Measurements from ENCODE around the gene ATXN7L1. TPM values are rescaled to one million over a fixed set of nuclear protein-coding genes. Genes with fewer than 3 reads are reported as not detected.
A peak's percentile ranks its signal among the peaks of the same experiment; 100 is the strongest.

The ATXN7L1 gene
- total and polyA plus RNA-seq, 3 experiments from 2014 or later, result 9.0 to 18.0 (median 9.7) TPM

DNA sequence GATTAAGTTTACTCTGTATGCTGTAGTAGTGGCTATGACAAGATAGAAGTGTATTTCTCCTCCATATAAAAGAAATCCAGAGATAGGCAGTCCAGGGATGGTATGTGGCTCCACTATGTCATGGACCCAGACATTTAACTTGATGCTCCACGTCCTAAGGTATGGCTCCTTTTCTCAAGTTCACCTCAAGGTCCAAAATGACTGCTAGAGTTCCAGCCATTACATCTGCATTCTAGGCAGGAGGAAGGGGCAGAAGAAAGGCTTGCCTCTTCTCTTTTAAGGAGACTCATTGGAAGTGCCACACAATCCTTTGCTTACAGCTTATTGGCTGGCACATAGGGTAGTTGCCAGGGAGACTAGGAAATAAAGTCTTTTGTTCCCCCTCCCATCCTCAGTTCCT lies 27.7 kb upstream of the ATXN7L1 start:
- no peak for DNase-seq
- Mint-ChIP-seq H3K4me3 (no peak overlapping the region), H3K4me1 (peaks cover 0 to 8% (median 0%) of the 10 kb centered on the region in 3 donors), H3K9me3 (peaks cover 0 to 4% (median 0%) of the 10 kb centered on the region in 5 donors), H3K36me3 (peaks cover 0 to 3% (median 2%) of the 10 kb centered on the region in 3 donors), H3K27ac (no peak overlapping the region), H3K27me3 (no peaks in the 10 kb centered on the region)
- Histone ChIP-seq H3K9me3 (ENCODE audit: low read length) (no peaks in the 10 kb centered on the region), H3K27me3 (ENCODE audit: insufficient read depth, low read length, poor library complexity, severe bottlenecking) (no peaks in the 10 kb centered on the region), H3K36me3 (ENCODE audit: insufficient read depth, low read length) (no peaks in the 10 kb centered on the region), H3K4me1 (ENCODE audit: insufficient read depth, low read length) (no peaks in the 10 kb centered on the region), H3K27ac (ENCODE audit: low read depth, low read length) (no peak overlapping the region), H3K4me3 (ENCODE audit: low read length) (no peak overlapping the region)
- CTCF ChIA-PET, result no interaction called here
- POLR2A ChIA-PET, result no interaction called here

DNA sequence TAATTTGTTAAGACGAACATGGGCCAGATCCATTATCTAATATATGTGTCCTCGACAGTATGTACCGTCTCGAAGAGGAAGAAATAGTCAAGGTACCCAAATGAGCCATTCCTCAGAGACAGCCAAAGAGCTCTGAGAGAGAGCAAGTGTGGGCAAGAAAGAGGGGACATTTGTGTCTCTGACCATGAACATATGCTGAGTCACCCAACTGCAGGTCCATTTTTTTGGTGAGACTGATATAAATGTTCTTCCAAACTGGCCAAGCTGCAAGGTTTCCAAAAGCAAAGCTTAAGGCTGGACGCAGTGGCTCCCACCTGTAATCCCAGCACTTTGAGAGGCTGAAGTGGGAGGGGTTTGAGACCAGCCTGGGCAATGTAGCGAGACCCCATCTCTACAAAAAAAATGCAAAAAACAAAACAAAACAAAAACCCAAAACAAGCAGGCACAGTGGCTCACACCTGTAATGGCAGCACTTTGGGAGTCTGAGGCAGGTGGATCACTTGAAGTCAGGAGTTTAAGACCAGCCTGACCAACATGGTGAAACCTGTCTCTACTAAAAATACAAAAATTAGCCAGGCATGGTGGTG lies 26.0 kb upstream of the ATXN7L1 start:
- no peaks in the 10 kb centered on the region for H3K27me3 ChIP-seq (ENCODE audit: insufficient read depth, low read length, poor library complexity, severe bottlenecking)
- Mint-ChIP-seq H3K36me3 (peaks cover 0 to 3% (median 2%) of the 10 kb centered on the region in 3 donors), H3K4me3 (no peak overlapping the region), H3K4me1 (peaks cover under 1 to 20% (median 13%) of the 10 kb centered on the region in 3 donors), H3K27ac (no peak overlapping the region), H3K9me3 (peaks cover 0 to 4% (median 0%) of the 10 kb centered on the region in 5 donors), H3K27me3 (no peaks in the 10 kb centered on the region)
- no peaks in the 10 kb centered on the region for H3K9me3 ChIP-seq (ENCODE audit: low read length)
- no peak overlapping the region for H3K4me3 ChIP-seq (ENCODE audit: low read length)
- H3K27ac ChIP-seq (ENCODE audit: low read depth, low read length), result no peak overlapping the region
- no peaks in the 10 kb centered on the region for H3K36me3 ChIP-seq (ENCODE audit: insufficient read depth, low read length)
- DNase-seq, result no peak
- POLR2A ChIA-PET, result no interaction called here
- CTCF ChIA-PET, result no interaction called here
- H3K4me1 ChIP-seq (ENCODE audit: insufficient read depth, low read length), result no peaks in the 10 kb centered on the region

DNA sequence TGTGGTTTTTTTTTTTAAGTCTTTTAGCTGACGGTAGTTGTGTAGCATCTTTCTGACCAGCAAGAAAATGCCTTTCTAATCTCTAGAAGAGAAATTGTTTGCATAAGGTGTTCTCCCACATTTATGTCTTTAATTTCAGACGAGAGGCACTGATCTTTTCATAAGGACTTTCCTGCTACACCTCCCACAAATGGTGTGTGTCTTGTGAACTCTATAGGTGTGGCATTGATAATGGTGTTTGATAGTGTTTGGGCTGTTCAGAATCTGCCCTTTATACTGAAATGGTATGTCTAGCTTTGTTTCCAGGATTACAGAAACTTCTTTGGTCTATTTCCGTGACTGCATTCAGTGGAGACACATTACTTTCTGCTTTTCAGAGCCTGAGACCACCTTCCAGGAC lies 21.6 kb upstream of the ATXN7L1 start:
- H3K4me1 Mint-ChIP-seq, result peaks cover 13 to 42% (median 32%) of the 10 kb centered on the region in 3 donors
- H3K27me3 Mint-ChIP-seq, result no peaks in the 10 kb centered on the region
- Histone ChIP-seq H3K27me3 (ENCODE audit: insufficient read depth, low read length, poor library complexity, severe bottlenecking) (no peaks in the 10 kb centered on the region), H3K27ac (ENCODE audit: low read depth, low read length) (no peak overlapping the region), H3K36me3 (ENCODE audit: insufficient read depth, low read length) (no peaks in the 10 kb centered on the region), H3K4me1 (ENCODE audit: insufficient read depth, low read length) (peaks cover 7% of the 10 kb centered on the region), H3K9me3 (ENCODE audit: low read length) (no peaks in the 10 kb centered on the region), H3K4me3 (ENCODE audit: low read length) (no peak overlapping the region)
- H3K27ac Mint-ChIP-seq, result peak overlapping the region in 1 of 8 donors; percentile 33
- ChIA-PET POLR2A (no interaction called here), CTCF (interaction anchor here (0.9 to 1.2 kb wide), 3 partner anchors 9 to 862 kb away, joined by 3 read pairs; no protein-coding TSS in a partner anchor)
- no peaks in the 10 kb centered on the region for H3K9me3 Mint-ChIP-seq
- DNase-seq, result no peak
- H3K36me3 Mint-ChIP-seq, result peaks cover 0 to 8% (median 0%) of the 10 kb centered on the region in 3 donors
- H3K4me3 Mint-ChIP-seq, result no peak overlapping the region

DNA sequence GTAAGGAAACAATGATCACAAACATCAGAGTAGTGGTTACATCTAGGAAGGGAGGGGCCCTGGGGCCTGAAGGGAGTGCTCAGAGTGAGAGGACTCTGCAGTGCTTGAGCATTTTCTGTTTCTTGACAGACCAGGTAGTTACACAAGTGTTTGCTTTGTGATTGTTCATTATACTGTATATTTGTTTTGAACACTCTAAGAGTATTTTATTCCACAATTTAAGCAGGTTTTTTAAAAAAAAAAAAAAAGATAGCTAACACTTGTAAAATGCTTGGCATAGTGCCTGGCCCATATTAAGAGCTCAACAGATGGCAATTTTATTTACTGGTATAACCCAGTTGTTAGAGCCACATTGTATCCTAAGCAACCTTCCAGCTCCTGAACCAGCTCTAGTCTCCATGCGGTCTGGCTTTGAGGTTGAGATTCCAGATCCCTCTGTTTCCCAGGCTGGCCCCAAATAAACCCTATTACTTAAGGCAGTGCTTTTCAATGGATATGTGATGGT lies 20.1 kb upstream of the ATXN7L1 start:
- Histone ChIP-seq H3K9me3 (ENCODE audit: low read length) (no peaks in the 10 kb centered on the region), H3K27me3 (ENCODE audit: insufficient read depth, low read length, poor library complexity, severe bottlenecking) (no peaks in the 10 kb centered on the region), H3K36me3 (ENCODE audit: insufficient read depth, low read length) (no peaks in the 10 kb centered on the region), H3K27ac (ENCODE audit: low read depth, low read length) (no peak overlapping the region), H3K4me1 (ENCODE audit: insufficient read depth, low read length) (peaks cover 7% of the 10 kb centered on the region), H3K4me3 (ENCODE audit: low read length) (no peak overlapping the region)
- peak overlapping the region in 1 of 8 donors; percentile 31 for H3K27ac Mint-ChIP-seq
- peaks cover 13 to 42% (median 32%) of the 10 kb centered on the region in 3 donors for H3K4me1 Mint-ChIP-seq
- POLR2A ChIA-PET, result interaction anchor here (1.0 kb wide), 1 partner anchor 28 kb away, joined by 3 read pairs; no protein-coding TSS in a partner anchor
- no peak for DNase-seq
- peaks cover 0 to 15% (median 1%) of the 10 kb centered on the region in 3 donors for H3K36me3 Mint-ChIP-seq
- CTCF ChIA-PET, result interaction anchor here (1.0 kb wide), 1 partner anchor 19 kb away, joined by 4 read pairs; no protein-coding TSS in a partner anchor
- no peaks in the 10 kb centered on the region for H3K27me3 Mint-ChIP-seq
- no peaks in the 10 kb centered on the region for H3K9me3 Mint-ChIP-seq
- H3K4me3 Mint-ChIP-seq, result no peak overlapping the region

DNA sequence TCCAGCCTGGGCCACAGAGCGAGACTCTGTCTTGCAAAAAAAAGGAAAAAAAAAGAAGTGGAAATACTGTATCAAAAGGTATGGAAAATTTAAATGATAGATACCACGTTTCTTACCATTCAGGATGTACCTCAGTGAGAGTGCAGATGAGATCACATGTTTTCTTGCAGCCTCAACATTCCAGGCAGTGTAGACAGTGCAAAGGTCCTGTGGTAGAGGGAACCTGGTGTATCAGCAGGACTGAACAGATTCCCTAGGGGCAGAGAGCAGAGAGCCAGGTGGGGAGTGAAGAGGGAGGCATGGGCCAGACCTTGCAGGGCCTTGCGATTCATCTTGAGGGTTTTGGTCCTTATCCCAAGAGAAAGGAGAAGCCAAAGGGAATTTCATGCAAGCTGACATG lies 17.7 kb upstream of the ATXN7L1 start:
- Mint-ChIP-seq H3K4me3 (peak overlapping the region in 1 of 7 donors; percentile 67), H3K27ac (peak overlapping the region in 3 of 8 donors; percentile 7 to 90 (median 8)), H3K27me3 (no peaks in the 10 kb centered on the region), H3K36me3 (peaks cover 0 to 15% (median 1%) of the 10 kb centered on the region in 3 donors), H3K9me3 (no peaks in the 10 kb centered on the region), H3K4me1 (peaks cover 27 to 51% (median 47%) of the 10 kb centered on the region in 3 donors)
- Histone ChIP-seq H3K27ac (ENCODE audit: low read depth, low read length) (no peak overlapping the region), H3K36me3 (ENCODE audit: insufficient read depth, low read length) (no peaks in the 10 kb centered on the region), H3K9me3 (ENCODE audit: low read length) (no peaks in the 10 kb centered on the region), H3K4me1 (ENCODE audit: insufficient read depth, low read length) (peaks cover 19% of the 10 kb centered on the region), H3K4me3 (ENCODE audit: low read length) (no peak overlapping the region), H3K27me3 (ENCODE audit: insufficient read depth, low read length, poor library complexity, severe bottlenecking) (no peaks in the 10 kb centered on the region)
- no peak for DNase-seq
- ChIA-PET POLR2A (no interaction called here), CTCF (interaction anchor here (1.8 kb wide), 1 partner anchor 17 kb away, joined by 5 read pairs; no protein-coding TSS in a partner anchor)

DNA sequence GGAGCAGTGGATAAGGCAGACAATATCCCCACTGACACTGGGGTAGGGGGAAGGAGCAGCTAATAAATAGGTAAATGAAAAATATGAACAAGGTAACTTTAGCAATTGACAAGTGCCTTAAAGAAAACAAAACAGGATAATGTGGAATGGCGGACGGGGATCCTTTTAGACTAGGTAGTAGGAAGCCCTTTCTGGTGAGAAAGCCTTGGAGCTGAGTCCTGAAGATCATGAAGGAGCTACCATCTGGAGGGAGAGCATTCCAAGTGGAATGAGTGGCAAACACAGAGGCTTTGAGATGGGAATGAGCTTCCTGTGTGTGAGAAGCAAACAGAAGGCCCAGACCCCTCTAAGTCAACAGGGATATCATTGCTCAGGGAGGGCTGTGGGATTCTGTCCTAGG lies 16.0 kb upstream of the ATXN7L1 start:
- ChIA-PET POLR2A (no interaction called here), CTCF (interaction anchor here (1.4 kb wide), 1 partner anchor 19 kb away, joined by 3 read pairs; no protein-coding TSS in a partner anchor)
- peak overlapping the region in 4 of 8 donors; percentile 1 to 59 (median 30) for H3K27ac Mint-ChIP-seq
- peaks cover 29 to 44% (median 35%) of the 10 kb centered on the region in 3 donors for H3K4me1 Mint-ChIP-seq
- Histone ChIP-seq H3K27me3 (ENCODE audit: insufficient read depth, low read length, poor library complexity, severe bottlenecking) (no peaks in the 10 kb centered on the region), H3K36me3 (ENCODE audit: insufficient read depth, low read length) (no peaks in the 10 kb centered on the region), H3K9me3 (ENCODE audit: low read length) (no peaks in the 10 kb centered on the region), H3K4me3 (ENCODE audit: low read length) (no peak overlapping the region), H3K4me1 (ENCODE audit: insufficient read depth, low read length) (peaks cover 19% of the 10 kb centered on the region), H3K27ac (ENCODE audit: low read depth, low read length) (no peak overlapping the region)
- no peak for DNase-seq
- H3K4me3 Mint-ChIP-seq, result no peak overlapping the region
- no peaks in the 10 kb centered on the region for H3K9me3 Mint-ChIP-seq
- H3K36me3 Mint-ChIP-seq, result peaks cover 0 to 14% (median 1%) of the 10 kb centered on the region in 3 donors
- no peaks in the 10 kb centered on the region for H3K27me3 Mint-ChIP-seq

DNA sequence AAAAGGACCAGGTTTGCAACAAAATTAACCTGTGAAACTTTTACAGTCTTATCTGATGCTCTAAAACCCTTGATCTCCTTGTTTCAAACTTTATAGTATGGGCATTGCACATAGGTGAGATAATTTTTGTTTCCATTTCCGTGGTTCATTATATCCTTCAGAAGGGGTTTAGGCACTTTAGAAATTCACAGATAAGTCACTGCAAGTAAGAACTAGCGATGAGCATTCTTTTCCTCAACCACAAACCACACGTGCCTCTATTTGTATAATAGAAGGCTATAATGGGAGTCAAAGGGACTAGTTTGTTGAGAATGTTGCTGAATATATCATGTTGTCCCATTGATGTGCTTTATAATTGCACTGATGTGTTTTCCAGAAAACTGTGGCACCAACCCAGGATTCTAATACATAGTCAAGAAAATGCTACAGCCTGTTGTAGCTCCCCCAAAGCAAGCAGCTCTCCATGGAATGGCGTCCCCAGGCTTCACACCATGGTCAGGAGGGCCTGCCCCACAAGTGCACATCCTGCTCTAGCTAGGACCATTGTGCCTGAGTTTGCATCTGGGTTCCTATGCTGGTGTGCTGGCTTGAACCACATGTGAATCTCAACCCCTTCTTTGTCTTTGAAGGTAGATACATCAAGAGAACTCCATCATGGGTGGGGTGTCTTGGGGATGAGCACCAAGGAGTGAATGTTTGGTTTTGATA lies 14.0 kb upstream of the ATXN7L1 start:
- CTCF ChIA-PET, result interaction anchor here (1.1 kb wide), 1 partner anchor 152 kb away, joined by 5 read pairs; no protein-coding TSS in a partner anchor
- H3K4me1 ChIP-seq (ENCODE audit: insufficient read depth, low read length), result peaks cover 16% of the 10 kb centered on the region
- POLR2A ChIA-PET, result no interaction called here
- Mint-ChIP-seq H3K27ac (peak overlapping the region in 5 of 8 donors; percentile 1 to 33 (median 13)), H3K9me3 (no peaks in the 10 kb centered on the region), H3K4me3 (peak overlapping the region in 1 of 7 donors; percentile 13), H3K36me3 (peaks cover 0 to 13% (median 1%) of the 10 kb centered on the region in 3 donors), H3K27me3 (no peaks in the 10 kb centered on the region), H3K4me1 (peaks cover 27 to 39% (median 31%) of the 10 kb centered on the region in 3 donors)
- no peaks in the 10 kb centered on the region for H3K9me3 ChIP-seq (ENCODE audit: low read length)
- no peaks in the 10 kb centered on the region for H3K36me3 ChIP-seq (ENCODE audit: insufficient read depth, low read length)
- no peak for DNase-seq
- no peak overlapping the region for H3K27ac ChIP-seq (ENCODE audit: low read depth, low read length)
- H3K4me3 ChIP-seq (ENCODE audit: low read length), result no peak overlapping the region
- H3K27me3 ChIP-seq (ENCODE audit: insufficient read depth, low read length, poor library complexity, severe bottlenecking), result no peaks in the 10 kb centered on the region
